K562 (cell line): ENCODE results near the gene POGLUT2. TPM values are rescaled to one million over a fixed set of nuclear protein-coding genes. Genes with fewer than 3 reads are reported as not detected.
A peak's percentile ranks its signal among the peaks of the same experiment; 100 is the strongest.

ENCODE experiments used
- CHD2 ChIP-seq: IDR thresholded peaks from 2 replicates; pipeline ENCODE4 v1.6.1; 2011; ENCODE audit warnings: low read depth, low read length
- E2F3 ChIP-seq: fragments of 250-450 bp; sonication (Bioruptor Pico); IDR thresholded peaks from 2 replicates; pipeline ENCODE4 v1.4.0; 2020; ENCODE audit warnings: mild to moderate bottlenecking
- EGR1 ChIP-seq: fragments of 450-650 bp; conservative IDR thresholded peaks from 2 replicates; pipeline ENCODE4 v1.6.1; 2017; ENCODE audit warnings: mild to moderate bottlenecking
- ID3 ChIP-seq, 2 experiments: fragments of 250-450 bp in 1 of 2; fragments of 450-650 bp in 1 of 2; sonication (Bioruptor Pico) in 1 of 2; IDR thresholded peaks; 2 replicates each; pipeline versions ENCODE4 v1.6.1 to v1.8.0; 2016 to 2021; ENCODE audit warnings: mild to moderate bottlenecking in 2 of 2, moderate library complexity in 2 of 2, missing compliant biosample characterization in 1 of 2, missing genetic modification characterization in 1 of 2
- KLF1 ChIP-seq: fragments of 450-650 bp; IDR thresholded peaks from 2 replicates; pipeline ENCODE4 v1.6.1; 2016; ENCODE audit warnings: missing genetic modification characterization, missing compliant biosample characterization
- MCM3 ChIP-seq: fragments of 450-650 bp; IDR thresholded peaks from 2 replicates; pipeline ENCODE4 v1.6.1; 2016
- MTF1 ChIP-seq: fragments of 250-450 bp; sonication (Bioruptor Pico); IDR thresholded peaks from 2 replicates; pipeline ENCODE4 v1.9.0; 2021; ENCODE audit warnings: moderate library complexity, mild to moderate bottlenecking, inconsistent platforms, borderline replicate concordance
- MYC ChIP-seq, 2 experiments: fragments of 250-450 bp in 1 of 2; sonication (Bioruptor Pico) in 1 of 2; IDR thresholded peaks; 2 replicates each; pipeline versions ENCODE4 v1.5.1 to v1.6.1; 2012 to 2021; ENCODE audit warnings: low read depth in 2 of 2, borderline replicate concordance in 1 of 2, improper control_type of control experiment in 1 of 2, low read length in 1 of 2, mild to moderate bottlenecking in 1 of 2, moderate library complexity in 1 of 2
- POLR3G ChIP-seq: IDR thresholded peaks from 2 replicates; pipeline ENCODE4 v1.6.1; 2011; ENCODE audit not compliant: insufficient read length, insufficient replicate concordance; ENCODE audit errors: extremely low read depth
- polyA plus RNA-seq, 8 experiments: library from polyadenylated mRNA; depleted of rRNA in 4 of 8; stranded (reverse) in 5 of 8; unstranded in 3 of 8; fragments of >200 nt; fragmentation: Nextera tagmentation in 2 of 8; fragmentation: Illumina TruSeq in 1 of 8; extraction: Ambion mirVana in 2 of 8; extraction: Trizol in 1 of 8; gene quantifications; 2 replicates each; pipeline versions ENCODE4 v1.2.1 to v1.2.3, GENCODE V29; 2011 to 2014; ENCODE audit warnings: inconsistent platforms in 1 of 8, missing spikeins in 1 of 8
- total RNA-seq, 7 experiments: library from RNA; depleted of rRNA in 6 of 7; stranded (reverse); fragments of >200 nt in 6 of 7; fragmentation: Illumina TruSeq in 2 of 7; extraction: Trizol in 2 of 7; gene quantifications; 2 replicates each; pipeline versions ENCODE4 v1.2.1 to v1.2.3, GENCODE V29; 2011 to 2021; ENCODE audit warnings: low replicate concordance in 1 of 7
- TF ChIP-seq, protein P1 (sequence below), 2 experiments: fragments of 450-650 bp; IDR thresholded peaks; 2 replicates each; pipeline ENCODE4 v1.6.1; 2018; ENCODE audit warnings: mild to moderate bottlenecking in 2 of 2, low read depth in 1 of 2; ENCODE audit not compliant: partially characterized antibody in 2 of 2
- TF ChIP-seq, protein P2 (sequence below), 2 experiments: fragments of 450-650 bp; conservative IDR thresholded peaks; 2 replicates each; pipeline ENCODE4 v1.6.1; 2017; ENCODE audit warnings: mild to moderate bottlenecking in 2 of 2, moderate library complexity in 2 of 2

The POGLUT2 gene
- total and polyA plus RNA-seq, 9 of the 15 experiments (the other 6 are each of a cell fraction or from before 2014, with no cell fraction given), result 3.8 to 11.8 (median 10.8) TPM

GRCh38 chr13:102847272-102848234 is 48.8 kb upstream of the POGLUT2 start (continued):
- TF ChIP-seq, protein P1, sequence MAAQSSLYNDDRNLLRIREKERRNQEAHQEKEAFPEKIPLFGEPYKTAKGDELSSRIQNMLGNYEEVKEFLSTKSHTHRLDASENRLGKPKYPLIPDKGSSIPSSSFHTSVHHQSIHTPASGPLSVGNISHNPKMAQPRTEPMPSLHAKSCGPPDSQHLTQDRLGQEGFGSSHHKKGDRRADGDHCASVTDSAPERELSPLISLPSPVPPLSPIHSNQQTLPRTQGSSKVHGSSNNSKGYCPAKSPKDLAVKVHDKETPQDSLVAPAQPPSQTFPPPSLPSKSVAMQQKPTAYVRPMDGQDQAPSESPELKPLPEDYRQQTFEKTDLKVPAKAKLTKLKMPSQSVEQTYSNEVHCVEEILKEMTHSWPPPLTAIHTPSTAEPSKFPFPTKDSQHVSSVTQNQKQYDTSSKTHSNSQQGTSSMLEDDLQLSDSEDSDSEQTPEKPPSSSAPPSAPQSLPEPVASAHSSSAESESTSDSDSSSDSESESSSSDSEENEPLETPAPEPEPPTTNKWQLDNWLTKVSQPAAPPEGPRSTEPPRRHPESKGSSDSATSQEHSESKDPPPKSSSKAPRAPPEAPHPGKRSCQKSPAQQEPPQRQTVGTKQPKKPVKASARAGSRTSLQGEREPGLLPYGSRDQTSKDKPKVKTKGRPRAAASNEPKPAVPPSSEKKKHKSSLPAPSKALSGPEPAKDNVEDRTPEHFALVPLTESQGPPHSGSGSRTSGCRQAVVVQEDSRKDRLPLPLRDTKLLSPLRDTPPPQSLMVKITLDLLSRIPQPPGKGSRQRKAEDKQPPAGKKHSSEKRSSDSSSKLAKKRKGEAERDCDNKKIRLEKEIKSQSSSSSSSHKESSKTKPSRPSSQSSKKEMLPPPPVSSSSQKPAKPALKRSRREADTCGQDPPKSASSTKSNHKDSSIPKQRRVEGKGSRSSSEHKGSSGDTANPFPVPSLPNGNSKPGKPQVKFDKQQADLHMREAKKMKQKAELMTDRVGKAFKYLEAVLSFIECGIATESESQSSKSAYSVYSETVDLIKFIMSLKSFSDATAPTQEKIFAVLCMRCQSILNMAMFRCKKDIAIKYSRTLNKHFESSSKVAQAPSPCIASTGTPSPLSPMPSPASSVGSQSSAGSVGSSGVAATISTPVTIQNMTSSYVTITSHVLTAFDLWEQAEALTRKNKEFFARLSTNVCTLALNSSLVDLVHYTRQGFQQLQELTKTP (IDR thresholded peaks at IDR 0.05; ENCODE audit: low read depth in 1 of 2, partially characterized antibody in 2 of 2), result no peak
- no peak for TF ChIP-seq E2F3 (CRISPR knock-in tag)
- no peak for TF ChIP-seq CHD2
- no peak for TF ChIP-seq MTF1
- TF ChIP-seq, protein P2, sequence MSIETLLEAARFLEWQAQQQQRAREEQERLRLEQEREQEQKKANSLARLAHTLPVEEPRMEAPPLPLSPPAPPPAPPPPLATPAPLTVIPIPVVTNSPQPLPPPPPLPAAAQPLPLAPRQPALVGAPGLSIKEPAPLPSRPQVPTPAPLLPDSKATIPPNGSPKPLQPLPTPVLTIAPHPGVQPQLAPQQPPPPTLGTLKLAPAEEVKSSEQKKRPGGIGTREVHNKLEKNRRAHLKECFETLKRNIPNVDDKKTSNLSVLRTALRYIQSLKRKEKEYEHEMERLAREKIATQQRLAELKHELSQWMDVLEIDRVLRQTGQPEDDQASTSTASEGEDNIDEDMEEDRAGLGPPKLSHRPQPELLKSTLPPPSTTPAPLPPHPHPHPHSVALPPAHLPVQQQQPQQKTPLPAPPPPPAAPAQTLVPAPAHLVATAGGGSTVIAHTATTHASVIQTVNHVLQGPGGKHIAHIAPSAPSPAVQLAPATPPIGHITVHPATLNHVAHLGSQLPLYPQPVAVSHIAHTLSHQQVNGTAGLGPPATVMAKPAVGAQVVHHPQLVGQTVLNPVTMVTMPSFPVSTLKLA (conservative IDR thresholded peaks at IDR 0.05), result peak; percentile 60 to 62; a peak in 3 of 4 replicates
- peak; percentile 22; the same call in 1 of the 2 replicates for TF ChIP-seq MYC (IDR thresholded peaks at IDR 0.05; ENCODE audit: low read depth, low read length)
- no peak for TF ChIP-seq MYC (CRISPR knock-in tag; IDR thresholded peaks at IDR 0.05; ENCODE audit: borderline replicate concordance, low read depth)
- TF ChIP-seq ID3 (CRISPR knock-in tag; IDR thresholded peaks at IDR 0.05), result no peak
- TF ChIP-seq ID3 (tag; IDR thresholded peaks at IDR 0.05), result no peak
- peak; percentile 70 for TF ChIP-seq EGR1
- TF ChIP-seq MCM3, result no peak
- no peak for TF ChIP-seq POLR3G
- TF ChIP-seq KLF1 (tag), result no peak
